ENCODE measurements around the gene SIX3. TPM values are rescaled to one million over a fixed set of nuclear protein-coding genes. Genes with fewer than 3 reads are reported as not detected.

The SIX3 gene
- total RNA-seq (2014; rRNA removed; shearing (Covaris generic)): not detected in 2 replicates

GRCh38 chr2:44941551-44942234 lies at the start of gene SIX3:
Gene SIX3, plus strand, starts transcription at chr2:44941702. Its CDS starts 403 bp downstream, at chr2:44942105.

Small RNA genes lying within 50 kb of the gene (small RNA-seq; reads per million reads assigned to genes)
- not detected for gene RF02246
- not detected for gene RF02247
- not detected for gene RF02248
- gene RF02250: not detected
- not detected for gene RF02251
- not detected for gene RF02252

Other genes with a start within 250 kb of the SIX3 start
- gene SIX2, start 67.8 kb downstream of the SIX3 start, total RNA-seq (2014; rRNA removed; shearing (Covaris generic)): 0.38 TPM in 1 of 2 replicates, not detected in the other

All from A375 (cell line).